HG03378 (cell line): Measurements from ENCODE around the gene CTTNBP2.

Experiments used
- ATAC-seq: cut with Tn5 transposase; IDR thresholded peaks from one replicate; pipeline ENCODE4 v1.9.1; 2021; ENCODE audit warnings: mild to moderate bottlenecking, moderate library complexity; ENCODE audit not compliant: unreplicated experiment

The CTTNBP2 gene

DNA sequence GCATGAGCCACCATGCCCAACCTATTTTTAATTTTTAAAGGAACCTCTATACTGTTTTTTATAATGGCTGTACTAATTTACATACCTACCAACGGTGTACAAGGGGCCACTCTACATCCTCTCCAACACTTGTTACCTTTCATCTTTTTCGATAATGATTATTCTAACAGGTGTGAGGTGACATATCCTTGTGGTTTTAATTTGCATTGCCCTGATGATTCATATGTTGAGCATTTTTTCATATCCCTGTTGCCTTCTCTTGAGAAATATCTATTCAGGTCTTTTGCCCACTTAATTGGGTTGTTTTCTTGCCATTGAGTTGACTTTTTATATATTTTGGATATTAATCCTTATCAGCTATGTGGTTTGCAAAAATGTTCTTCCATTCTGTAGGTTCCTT, 167.0 kb downstream of the CTTNBP2 start:
- peak; percentile 71 for ATAC-seq

DNA sequence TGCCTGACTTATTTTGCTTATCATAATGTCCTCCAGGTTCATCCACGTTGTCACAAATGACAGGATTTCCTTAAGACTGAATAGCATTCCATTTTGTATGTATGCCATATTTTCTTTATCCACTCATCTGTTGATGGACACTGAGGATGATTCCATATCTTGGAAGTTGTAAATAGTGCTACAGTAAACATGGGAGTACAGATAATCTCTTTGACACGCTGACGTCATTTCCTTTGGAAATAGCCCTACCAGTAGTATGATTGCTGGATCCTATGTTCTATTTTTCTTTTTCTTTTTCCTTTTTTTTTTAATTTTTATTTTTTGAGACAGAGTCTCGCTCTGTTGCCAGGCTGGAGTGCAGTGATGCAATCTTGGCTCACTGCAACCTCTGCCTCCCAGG, 167.6 kb downstream of the CTTNBP2 start:
- ATAC-seq = no peak

DNA sequence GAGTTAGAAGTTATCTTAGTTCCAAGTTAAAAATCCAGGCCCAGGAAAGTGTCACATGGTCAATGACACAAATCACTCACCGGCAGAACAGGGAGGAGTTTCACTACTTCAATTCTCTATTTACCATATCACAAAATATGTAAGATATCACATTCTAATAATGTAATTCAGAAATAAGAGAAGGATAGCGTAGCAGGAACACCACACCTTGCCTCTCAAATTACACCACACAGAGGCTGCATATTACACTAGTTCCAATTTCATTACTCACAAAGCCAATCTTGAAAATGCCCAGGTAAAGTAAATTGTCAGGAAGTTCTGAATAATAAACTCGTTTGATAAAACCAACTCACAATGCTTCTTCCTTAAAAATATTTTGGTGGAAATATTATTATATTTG, 169.2 kb downstream of the CTTNBP2 start:
- no peak for ATAC-seq

DNA sequence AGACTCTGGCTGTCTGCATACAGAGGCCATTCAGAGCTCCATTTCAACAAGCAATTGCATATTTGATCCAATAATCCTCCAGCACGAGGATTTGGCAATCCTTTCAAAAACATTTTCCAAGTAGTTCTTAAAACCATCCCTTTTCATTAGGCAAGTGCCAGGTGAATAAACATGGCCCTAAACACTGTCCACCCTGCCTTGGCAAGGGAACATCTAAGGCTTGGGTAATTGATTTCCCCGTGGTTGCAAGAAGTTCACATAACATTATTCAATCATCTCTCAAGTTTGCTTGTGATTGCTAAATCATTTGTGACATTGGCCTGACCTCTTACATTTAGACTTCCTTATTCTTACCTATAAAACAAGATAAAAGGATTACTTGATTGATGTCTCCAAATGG, 175.2 kb downstream of the CTTNBP2 start:
- ATAC-seq = no peak

DNA sequence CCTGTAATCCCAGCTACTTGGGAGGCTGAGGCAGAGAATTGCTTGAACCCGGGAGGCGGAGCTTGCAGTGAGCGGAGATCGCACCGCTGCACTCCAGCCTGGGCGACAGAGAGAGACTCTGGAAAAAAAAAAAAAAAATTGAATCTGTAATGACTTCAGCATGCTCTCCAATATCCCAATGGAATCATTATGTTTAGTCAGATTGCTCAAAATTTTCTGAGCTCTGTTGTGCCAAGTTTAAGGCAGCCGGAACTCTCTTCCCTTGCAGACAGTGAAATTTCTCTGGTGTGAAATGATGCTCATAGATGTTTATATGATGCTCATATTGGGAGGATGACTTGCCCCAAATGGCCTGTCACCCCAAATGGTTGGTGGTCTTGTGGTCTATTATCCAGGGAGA, 180.9 kb downstream of the CTTNBP2 start:
- no peak for ATAC-seq

DNA sequence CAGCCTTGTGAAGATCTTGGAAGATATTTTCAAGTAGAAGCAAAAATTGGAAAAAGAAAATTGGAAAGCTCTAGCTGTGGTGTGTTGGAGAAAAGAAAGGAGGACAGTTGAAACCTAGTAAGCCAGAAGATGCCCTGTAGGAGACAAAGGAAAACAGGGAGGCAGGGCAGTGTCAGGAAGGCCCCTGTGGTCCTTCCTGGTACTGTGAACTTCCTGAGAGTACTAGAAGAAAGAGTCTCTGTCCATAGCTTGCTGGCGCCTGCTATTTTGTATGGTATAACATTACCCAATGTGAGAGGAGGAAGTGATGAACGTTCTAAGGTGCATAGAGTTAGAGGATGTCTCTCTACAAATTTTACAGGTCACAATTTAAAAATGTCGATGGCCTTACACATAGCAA, 183.1 kb downstream of the CTTNBP2 start:
- no peak for ATAC-seq

DNA sequence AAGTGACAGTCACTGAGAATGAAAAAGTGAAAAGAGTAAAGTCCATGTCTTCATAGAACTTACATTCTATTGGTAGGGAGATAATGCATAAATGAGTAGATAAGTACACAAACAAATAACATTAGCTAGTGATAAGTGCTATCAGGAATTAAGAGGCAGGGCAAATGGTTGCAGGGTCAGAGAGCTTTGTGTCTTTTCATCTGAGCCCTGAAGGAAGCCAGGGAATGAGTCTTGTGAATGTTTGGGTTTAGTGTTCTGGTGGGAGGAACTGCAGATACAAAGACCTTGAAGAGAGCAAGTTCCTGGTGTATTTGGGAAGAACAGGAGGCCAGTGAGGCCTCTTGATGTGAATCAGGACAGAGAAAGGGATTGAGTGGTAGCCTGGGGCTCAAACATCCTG, 183.8 kb downstream of the CTTNBP2 start:
- no peak for ATAC-seq

DNA sequence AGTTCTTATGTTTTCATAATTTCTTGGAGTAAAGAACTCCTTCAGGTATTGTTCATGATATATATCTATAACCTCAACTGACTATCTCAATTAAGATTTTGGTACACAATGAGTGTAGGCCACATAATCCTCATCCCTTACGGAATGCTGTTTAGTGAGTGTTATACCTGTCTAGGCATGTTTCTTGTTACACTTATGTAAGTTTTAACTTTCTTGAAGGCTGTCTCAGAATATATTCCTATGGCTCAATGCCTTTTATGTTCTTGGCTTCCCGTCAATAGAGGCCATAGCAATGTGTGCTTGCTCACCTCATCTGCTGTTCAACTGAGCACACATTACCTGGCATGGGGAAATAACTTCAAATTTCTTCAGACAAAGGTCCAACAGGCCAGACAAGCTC, 185.1 kb downstream of the CTTNBP2 start:
- no peak for ATAC-seq

DNA sequence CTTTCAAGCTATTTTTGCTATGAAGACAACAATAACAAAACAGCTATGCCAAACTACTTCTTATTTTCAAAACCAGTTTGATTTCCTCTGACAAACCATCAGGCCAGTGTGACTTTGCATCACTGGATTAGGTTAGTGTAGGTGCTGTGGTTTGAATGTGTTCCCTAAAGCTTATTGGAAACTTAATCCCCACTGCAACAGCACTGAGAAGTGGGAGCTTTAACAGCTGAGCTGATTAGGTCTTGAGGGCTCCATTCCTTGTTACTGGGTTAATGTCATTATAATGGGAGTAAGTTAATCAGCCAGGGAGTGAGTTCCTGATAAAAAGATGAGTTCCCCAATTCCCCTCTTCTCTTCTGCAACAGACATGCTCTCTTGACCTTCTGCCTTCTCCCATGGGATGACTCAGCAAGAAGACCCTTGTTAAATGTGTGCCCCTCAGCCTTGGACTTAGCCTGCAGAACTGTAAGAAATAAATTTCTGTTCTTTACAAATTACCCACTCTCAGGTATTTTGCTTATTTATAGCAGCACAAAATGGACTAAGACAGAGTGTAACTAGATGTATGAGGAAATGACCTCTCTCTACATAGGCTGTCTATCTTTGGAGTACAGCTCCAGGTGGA, 186.8 kb downstream of the CTTNBP2 start:
- no peak for ATAC-seq

DNA sequence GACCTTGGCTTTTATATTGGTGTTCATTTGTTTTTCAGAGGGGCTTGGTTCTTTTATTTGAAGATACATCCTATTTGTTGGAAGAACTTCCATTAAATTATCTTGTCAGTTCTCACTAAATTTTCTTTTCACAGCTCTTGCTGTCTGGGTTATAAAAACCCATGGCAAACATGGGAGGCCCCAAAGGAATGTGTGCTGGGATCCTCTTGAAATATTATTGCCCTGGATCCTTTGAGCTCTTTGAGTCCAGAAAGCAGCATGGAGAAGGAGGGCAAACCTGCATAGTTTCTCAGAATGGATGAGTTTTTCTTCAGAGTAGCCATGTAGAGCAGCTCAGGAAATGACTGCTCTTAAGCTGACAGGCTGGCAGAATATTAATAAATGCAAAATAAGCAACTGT, 187.4 kb downstream of the CTTNBP2 start:
- no peak for ATAC-seq

DNA sequence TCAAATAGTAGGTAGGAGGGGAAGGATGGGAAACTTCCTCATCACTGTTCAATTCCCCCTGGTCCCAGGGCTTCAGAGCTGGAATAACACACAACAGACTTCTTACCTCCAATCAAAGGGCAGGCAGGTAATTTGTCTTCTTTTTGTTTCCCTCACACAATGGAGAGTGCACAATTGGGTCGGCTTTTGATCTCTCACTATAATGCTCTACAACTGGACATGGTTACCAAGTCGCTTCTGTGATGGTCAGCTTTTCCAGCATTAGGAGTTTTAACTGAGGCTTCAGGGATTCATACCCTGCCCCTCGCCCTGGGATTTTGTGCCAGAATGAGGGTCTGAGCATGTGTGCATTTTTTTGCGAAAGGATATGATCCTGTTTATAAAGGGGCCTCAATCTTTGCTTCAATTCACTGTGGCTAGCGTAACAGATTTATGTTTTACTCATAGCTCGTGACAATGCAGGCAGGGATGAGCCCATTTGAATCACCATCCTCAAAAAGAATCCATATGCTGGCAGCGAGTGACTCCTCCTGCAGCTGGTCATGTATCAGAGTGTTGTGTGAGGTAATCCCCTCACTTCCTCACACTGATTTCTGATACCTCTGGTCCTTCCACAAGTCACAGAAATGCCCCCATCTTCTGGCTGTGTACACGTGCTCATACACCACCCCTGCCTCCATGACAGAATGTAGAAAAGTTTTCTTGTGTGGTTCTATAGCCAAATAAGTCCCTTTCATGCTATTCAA, 189.6 kb downstream of the CTTNBP2 start:
- ATAC-seq = no peak

DNA sequence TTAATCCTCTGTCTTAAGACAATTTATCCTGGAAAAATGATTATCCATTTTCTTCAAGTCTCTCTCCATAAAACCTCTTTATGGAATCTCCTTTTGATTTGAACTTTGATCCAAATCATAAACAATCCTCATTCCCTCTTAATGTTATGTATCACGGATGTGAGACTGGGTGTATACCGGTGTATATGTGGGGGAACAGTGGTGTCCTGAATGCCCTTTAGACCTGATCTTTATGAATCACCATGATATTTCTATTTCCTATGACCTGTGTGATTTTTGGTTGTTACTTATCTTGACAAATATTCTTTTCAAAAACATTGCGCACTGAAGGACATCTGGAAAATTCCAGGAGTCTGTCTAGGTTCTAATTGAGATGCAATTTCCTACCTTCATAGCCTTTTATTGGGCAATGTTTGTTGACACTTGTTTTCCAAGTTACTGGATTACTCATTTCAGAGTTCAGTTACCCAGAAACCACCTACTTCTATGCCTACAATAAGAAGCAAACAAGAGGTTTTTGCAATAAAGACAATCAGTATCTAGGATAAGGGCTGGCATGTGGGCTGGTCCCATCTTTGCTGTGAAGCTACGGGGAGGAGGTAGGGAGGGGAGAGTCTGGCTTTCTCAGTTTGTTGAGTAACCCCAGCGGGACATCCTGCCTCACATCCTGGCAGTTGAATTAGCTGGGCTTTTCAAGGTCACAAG, 190.4 kb downstream of the CTTNBP2 start:
- no peak for ATAC-seq

DNA sequence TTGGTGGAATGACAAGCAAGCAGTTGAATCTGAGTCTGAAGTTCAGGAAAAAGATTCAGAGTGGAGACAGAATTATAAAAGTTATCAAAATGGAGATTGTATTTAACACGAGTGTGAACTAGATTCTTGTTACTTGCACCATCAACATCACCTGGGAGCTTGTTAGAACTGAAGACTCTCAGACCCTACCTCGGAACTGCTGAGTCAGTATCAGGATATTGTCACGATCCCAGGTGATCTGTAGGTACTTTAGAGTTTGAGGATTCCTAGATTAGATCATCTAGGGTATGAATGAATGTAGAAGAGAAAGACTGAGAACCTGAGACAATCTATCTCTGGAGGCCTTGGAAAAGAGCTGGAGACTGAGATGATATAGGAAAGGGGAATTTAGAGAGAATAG, 194.1 kb downstream of the CTTNBP2 start:
- no peak for ATAC-seq

DNA sequence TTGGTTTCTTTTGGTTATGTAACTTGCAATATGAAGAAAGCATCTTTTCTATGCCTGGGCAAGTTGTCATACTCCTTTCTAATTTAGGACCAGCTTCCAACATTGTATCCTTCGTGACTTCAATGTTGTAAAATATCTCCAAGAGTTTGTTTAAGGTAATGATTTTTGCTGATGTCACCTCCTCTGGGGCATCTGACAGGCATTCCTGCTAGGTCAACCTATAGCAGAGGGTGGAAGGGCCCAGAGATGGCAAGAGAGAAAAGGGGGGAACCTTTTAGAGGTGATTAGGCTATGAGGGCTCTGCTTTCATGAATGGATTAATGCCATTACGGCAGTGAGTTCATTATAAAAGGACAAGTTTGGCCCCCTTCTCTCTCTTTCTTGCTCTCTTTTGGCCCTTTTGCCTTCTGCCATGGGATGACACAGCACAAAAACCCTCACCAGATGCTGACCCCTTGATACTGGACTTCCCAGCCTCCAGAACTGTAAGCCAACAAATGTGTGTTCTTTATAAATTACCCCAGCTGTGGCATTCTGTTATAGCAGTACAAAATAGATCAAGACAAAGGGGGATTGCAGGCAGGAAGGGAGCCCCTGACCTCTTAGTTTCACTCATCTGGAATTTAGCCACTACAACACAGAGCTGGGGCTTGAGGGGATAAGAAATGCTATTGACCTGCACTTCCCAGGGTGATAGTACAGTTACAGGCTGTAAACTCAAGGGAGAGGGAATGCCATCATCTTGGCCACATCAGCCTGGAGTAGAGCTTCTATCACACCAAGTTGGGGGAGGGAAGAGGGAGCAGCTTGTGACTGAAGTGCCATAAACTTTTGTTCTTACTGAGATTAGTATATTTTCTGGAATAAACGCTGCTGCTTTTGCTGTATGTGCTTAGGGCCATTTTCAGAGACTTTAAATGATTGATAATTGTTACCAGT, 197.5 kb downstream of the CTTNBP2 start:
- ATAC-seq = no peak

DNA sequence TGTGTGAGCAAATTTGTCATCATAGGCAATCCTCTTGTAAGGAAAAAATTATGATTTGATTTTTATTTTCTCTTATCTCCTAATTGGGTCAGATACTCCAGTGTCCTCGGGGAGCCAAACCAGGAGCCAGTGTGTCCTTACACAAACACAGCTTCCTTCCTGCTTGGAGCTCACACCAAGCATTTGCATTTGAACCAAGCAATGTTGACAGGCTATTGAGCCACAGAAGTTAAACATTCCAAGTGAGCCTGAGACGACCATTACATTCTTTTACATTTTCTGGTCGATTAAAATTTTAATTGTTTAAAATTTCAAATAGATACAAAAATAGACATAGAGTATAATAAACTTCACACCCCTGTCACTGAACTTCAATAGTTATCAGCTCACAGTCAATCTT, 198.6 kb downstream of the CTTNBP2 start:
- ATAC-seq = no peak

DNA sequence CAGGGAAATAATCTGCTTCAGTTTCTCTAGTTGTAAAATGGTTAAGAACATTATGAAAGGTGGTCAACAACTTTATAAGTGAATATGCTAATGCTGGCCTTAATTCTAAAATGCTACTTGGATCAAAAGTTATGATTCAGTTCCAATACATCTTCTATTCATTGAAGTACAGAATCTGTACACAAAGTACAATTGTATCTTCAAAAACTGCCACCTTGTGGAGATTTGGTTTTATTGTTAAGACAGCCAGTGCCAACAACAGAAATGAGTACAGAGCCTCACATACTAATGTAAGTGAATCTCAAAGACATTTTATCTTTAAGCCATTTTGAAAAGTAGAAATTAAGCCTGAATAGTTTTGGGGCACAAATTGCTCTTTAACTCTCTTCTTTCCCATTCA, 199.4 kb downstream of the CTTNBP2 start:
- peak; percentile 74 for ATAC-seq

DNA sequence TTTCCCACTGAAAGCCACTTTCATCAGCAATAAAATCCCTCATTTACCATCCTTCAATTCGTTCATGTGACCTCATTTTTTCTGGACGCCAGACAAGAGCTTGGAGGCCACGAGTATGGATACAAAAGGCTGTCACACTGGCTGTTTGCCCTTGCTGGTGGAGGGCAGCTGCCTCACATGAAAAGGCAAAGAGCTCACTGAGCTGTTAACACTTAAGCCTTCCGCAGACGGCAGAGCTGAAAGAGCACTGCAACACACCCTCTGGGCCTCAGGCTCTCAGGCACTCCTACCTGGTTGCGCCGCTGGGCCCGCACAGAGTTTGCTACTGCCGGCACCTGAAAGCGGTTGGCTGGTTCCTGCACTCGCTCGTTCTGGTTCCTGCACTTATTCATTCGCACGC, 199.9 kb downstream of the CTTNBP2 start:
- no peak for ATAC-seq

DNA sequence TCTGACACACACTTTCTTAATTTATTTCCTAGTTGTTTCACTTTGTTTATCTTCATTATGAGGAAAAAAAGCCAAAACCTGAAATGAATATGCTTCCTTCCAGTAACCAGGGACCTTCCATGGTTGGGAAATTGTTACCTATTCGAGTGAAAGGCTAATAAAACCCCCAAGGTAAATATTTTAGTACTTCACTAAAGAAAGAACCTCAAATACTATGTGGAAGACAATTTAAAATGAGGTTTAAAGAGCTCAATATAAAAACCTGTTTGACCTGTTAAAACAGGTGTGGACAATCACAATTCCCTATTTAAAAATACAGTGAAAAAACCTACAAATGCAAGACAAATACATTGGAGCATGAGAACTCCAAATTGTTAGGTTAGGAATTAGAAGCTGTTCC, 200.8 kb downstream of the CTTNBP2 start:
- no peak for ATAC-seq

DNA sequence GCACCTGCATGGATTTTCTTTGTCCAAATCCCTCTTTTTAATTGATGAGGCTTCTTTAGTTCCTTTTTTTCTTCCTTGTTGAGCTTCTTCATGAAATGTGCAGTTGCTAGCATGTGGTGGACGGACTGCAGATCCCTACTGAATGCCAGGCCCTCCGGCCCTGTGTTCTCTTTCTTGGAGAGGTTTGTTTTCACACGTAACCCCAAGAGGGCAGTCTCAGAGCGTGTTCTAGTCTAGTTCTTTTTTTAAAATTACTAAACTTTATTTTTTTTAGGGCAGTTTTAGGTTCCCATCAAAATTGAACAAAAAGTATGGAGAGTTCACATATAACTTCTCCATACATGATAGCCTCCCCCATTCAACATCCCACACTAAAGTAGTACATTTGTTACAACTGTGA, 203.4 kb downstream of the CTTNBP2 start:
- ATAC-seq = no peak

DNA sequence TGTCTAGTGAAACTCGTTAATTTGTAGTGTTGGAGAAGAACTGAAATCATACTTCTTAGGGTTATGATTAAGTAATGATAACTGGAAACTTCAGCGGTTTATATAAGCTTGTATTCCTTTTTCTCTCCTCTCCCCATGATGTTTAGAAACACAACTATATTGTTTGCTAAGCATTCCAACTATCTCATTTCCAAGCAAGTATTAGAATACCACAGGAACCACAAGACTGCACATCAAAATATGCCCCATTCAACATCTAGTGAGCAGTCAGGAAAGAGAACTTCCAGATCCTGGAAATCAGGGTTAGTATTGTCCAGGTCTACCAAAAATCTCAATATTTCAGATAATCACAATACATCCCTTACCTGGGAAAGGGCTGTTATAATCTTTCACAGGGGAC, 205.8 kb downstream of the CTTNBP2 start:
- ATAC-seq = no peak

DNA sequence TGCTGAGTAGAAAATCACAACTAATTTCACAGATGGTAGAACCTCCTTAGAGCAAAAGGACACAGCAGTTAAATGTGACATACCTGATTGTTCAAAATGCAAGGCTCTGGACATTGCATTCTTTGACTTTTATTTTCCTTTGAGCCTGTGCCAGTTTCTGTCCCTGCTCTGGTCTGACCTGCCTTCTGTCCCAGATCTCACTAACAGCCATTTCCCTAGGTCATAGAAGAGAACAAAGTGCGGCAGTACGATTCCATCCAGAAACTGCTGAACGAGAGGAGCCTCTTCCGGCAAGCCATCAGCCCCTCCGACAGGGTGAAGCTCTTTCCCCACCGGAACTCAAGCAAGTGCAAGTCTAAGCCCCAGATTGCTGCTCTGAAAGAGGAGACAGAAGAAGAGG, 206.6 kb downstream of the CTTNBP2 start:
- no peak for ATAC-seq
